Thoracic aorta (tissue), 2 donors: ENCODE data around the gene NCOA3. TPM values are rescaled to one million over a fixed set of nuclear protein-coding genes. Genes with fewer than 3 reads are reported as not detected.
A peak's percentile ranks its signal among the peaks of the same experiment; 100 is the strongest.

Source experiments
- ATAC-seq: fragments of 150-250 bp; one replicate; pipeline ENCODE4 v1.8.0; 2017; ENCODE audit warnings: low read depth; ENCODE audit not compliant: insufficient number of reproducible peaks, low FRiP score
- DNase-seq: peaks from one replicate; pipeline ENCODE4 v3.0.0-alpha.2; 2020; ENCODE audit warnings: low spot score
- H3K27ac ChIP-seq, 2 donors: fragments of 200-600 bp; sonication (generic); 1 replicate in 1 of 2; 2 replicates in 1 of 2; pipeline ENCODE4 v1.5.1; 2016; ENCODE audit warnings: mild to moderate bottlenecking in 2 of 2, moderate library complexity in 2 of 2
- H3K27me3 ChIP-seq: fragments of 200-600 bp; sonication (generic); replicated peaks from 2 replicates; pipeline ENCODE4 v1.6.0; 2016; ENCODE audit warnings: mild to moderate bottlenecking; ENCODE audit not compliant: insufficient read depth
- H3K36me3 ChIP-seq: fragments of 200-600 bp; sonication (generic); one replicate; pipeline ENCODE4 v1.5.1; 2016
- H3K4me1 ChIP-seq, 2 donors: fragments of 200-600 bp; sonication (generic); 1 replicate in 1 of 2; 2 replicates in 1 of 2; pipeline versions ENCODE4 v1.5.1 to v1.6.0; 2016; ENCODE audit warnings: low read depth in 2 of 2, mild to moderate bottlenecking in 1 of 2; ENCODE audit not compliant: control insufficient read depth in 1 of 2
- H3K4me3 ChIP-seq: fragments of 200-600 bp; sonication (generic); 2 replicates; pipeline ENCODE4 v1.5.1; 2016; ENCODE audit warnings: mild to moderate bottlenecking
- H3K9me3 ChIP-seq: fragments of 200-600 bp; sonication (generic); 2 replicates; pipeline ENCODE4 v1.5.1; 2016
- CTCF ChIP-seq: fragments of 200-600 bp; sonication (generic); IDR thresholded peaks from one replicate; pipeline ENCODE4 v1.5.1; 2019; ENCODE audit warnings: antibody characterized with exemption
- total RNA-seq, 2 donors: library from RNA; depleted of rRNA; stranded (reverse); fragments of >200 nt; gene quantifications; one replicate each; pipeline versions ENCODE4 v1.1.0 to v1.2.3, GENCODE V29; 2016

Gene NCOA3
- total RNA-seq, 2 donors from 2014 or later = 44.3 to 68.1 TPM

DNA sequence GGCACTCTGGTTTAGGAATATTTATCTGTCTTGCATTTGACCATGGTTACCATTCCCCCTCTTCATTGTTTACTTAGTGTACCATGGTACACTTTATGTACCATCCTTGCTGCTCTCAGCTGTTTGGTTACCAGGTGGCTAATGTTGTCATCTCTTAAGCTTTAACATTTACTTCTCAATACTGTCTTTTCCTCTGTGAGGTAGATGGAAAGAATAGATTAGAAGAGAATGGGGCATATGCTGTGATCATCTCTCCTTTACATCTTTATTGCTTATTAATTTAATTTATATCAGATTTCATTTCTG, 109.2 kb downstream of the NCOA3 start:
- DNase-seq (no peak), ATAC-seq (no peak)
- Histone ChIP-seq H3K27me3 (no peaks in the 10 kb centered on the region), H3K4me3 (no peak overlapping the region), H3K27ac (peak overlapping the region in 1 of 2 donors; percentile 46), H3K4me1 (peaks cover 17 to 32% of the 10 kb centered on the region in 2 donors), H3K36me3 (no peaks in the 10 kb centered on the region), H3K9me3 (no peaks in the 10 kb centered on the region)
- no peak for TF ChIP-seq CTCF

DNA sequence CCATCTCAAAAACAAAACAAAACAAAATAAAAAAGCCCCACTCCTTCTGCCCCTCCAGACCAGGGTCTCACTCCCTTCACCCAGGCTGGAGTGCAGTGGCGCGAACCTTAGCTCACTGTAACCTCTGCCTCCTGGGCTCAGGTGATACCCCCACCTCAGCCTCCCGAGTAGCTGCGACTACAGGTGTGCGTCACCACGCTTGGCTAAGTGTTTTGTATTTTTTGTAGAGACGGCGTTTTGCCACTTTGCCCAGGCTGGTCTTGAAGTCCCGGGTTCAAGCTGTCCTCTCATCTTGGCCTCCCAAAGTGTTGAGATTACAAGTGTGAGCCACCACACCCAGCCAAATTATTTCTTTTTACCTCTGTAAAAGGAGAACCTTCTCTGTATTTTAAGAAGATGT, 110.1 kb downstream of the NCOA3 start:
- no peak overlapping the region for H3K4me3 ChIP-seq
- ATAC-seq (no peak), DNase-seq (no peak)
- H3K27me3 ChIP-seq = no peaks in the 10 kb centered on the region
- no peaks in the 10 kb centered on the region for H3K9me3 ChIP-seq
- no peak overlapping the region for H3K27ac ChIP-seq
- H3K36me3 ChIP-seq = no peaks in the 10 kb centered on the region
- peaks cover 17 to 32% of the 10 kb centered on the region in 2 donors for H3K4me1 ChIP-seq
- TF ChIP-seq CTCF = no peak

GRCh38 chr20:47612670-47613069, 111.0 kb downstream of the NCOA3 start:
- no peak for TF ChIP-seq CTCF
- Histone ChIP-seq H3K27me3 (no peaks in the 10 kb centered on the region), H3K4me3 (no peak overlapping the region), H3K36me3 (no peaks in the 10 kb centered on the region), H3K9me3 (no peaks in the 10 kb centered on the region), H3K4me1 (peaks cover 17 to 32% of the 10 kb centered on the region in 2 donors), H3K27ac (no peak overlapping the region)
- DNase-seq (no peak), ATAC-seq (no peak)

GRCh38 chr20:47614703-47615309, 113.1 kb downstream of the NCOA3 start:
- Histone ChIP-seq H3K36me3 (no peaks in the 10 kb centered on the region), H3K27me3 (no peaks in the 10 kb centered on the region), H3K27ac (no peak overlapping the region), H3K4me3 (no peak overlapping the region), H3K4me1 (peaks cover 17 to 32% of the 10 kb centered on the region in 2 donors), H3K9me3 (no peaks in the 10 kb centered on the region)
- no peak for ATAC-seq
- DNase-seq = no peak
- no peak for TF ChIP-seq CTCF

GRCh38 chr20:47618479-47618878, 116.8 kb downstream of the NCOA3 start:
- TF ChIP-seq CTCF = no peak
- DNase-seq (no peak), ATAC-seq (no peak)
- Histone ChIP-seq H3K27ac (no peak overlapping the region), H3K27me3 (no peaks in the 10 kb centered on the region), H3K4me3 (no peak overlapping the region), H3K36me3 (no peaks in the 10 kb centered on the region), H3K9me3 (no peaks in the 10 kb centered on the region), H3K4me1 (peaks cover 5 to 23% of the 10 kb centered on the region in 2 donors)
